C4-2B (cell line): ENCODE measurements around the gene NHSL1.

ENCODE experiments used
- CTCF ChIP-seq: fragments of 450-650 bp; conservative IDR thresholded peaks from 2 replicates; pipeline ENCODE4 v1.5.1; 2017; ENCODE audit warnings: mild to moderate bottlenecking
- ZFX ChIP-seq: fragments of 450-650 bp; IDR thresholded peaks from 2 replicates; pipeline ENCODE4 v1.6.1; 2017

GRCh38 chr6:138424004-138424904 lies 75.0 kb downstream of the NHSL1 start:
- no peak for TF ChIP-seq CTCF
- TF ChIP-seq ZFX = no peak
